Measurements from ENCODE around the gene BRI3.

DNA sequence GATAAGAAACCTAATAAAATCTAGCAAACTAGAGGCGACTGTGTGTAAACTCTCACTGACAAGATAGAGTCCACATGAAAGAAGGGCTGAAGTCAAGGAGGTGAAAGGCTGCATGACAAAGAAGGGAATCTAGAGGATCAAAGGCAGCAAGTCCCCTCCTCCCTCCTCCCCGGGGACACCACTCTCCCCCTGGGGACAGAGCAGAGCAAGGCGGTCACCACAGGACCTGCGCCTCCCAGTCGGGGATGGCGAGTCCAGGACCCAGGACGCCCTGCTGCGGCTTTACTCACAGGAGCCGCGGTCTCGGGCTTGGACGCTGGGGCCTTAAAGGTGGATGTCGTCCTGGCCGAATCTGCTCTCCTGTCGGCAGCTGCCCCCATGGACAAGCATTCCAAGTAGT, 22.4 kb downstream of the BRI3 start:
- TF ChIP-seq, protein P1, sequence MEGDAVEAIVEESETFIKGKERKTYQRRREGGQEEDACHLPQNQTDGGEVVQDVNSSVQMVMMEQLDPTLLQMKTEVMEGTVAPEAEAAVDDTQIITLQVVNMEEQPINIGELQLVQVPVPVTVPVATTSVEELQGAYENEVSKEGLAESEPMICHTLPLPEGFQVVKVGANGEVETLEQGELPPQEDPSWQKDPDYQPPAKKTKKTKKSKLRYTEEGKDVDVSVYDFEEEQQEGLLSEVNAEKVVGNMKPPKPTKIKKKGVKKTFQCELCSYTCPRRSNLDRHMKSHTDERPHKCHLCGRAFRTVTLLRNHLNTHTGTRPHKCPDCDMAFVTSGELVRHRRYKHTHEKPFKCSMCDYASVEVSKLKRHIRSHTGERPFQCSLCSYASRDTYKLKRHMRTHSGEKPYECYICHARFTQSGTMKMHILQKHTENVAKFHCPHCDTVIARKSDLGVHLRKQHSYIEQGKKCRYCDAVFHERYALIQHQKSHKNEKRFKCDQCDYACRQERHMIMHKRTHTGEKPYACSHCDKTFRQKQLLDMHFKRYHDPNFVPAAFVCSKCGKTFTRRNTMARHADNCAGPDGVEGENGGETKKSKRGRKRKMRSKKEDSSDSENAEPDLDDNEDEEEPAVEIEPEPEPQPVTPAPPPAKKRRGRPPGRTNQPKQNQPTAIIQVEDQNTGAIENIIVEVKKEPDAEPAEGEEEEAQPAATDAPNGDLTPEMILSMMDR (IDR thresholded peaks at IDR 0.05; ENCODE audit: borderline replicate concordance, extremely low read depth, low read length, poor library complexity, severe bottlenecking) = no peak
- no peak for TF ChIP-seq EZH2 (IDR thresholded peaks at IDR 0.05; ENCODE audit: borderline replicate concordance, low read depth, low read length, severe bottlenecking)
